ENCODE results near the gene SYNDIG1.

The SYNDIG1 gene

GRCh38 chr20:24473435-24474223 lies 4.2 kb downstream of the SYNDIG1 start:
- no peak for DNase-seq (ENCODE audit: low spot score)

GRCh38 chr20:24477831-24478547 lies 8.6 kb downstream of the SYNDIG1 start:
- no peak for DNase-seq (ENCODE audit: low spot score)

- no peak for DNase-seq (ENCODE audit: low spot score)
These were observed 9.2 kb downstream of the SYNDIG1 start for GRCh38 chr20:24478584-24478983.

- no peak for DNase-seq (ENCODE audit: low spot score)
These were observed 9.7 kb downstream of the SYNDIG1 start for GRCh38 chr20:24479106-24479505.

GRCh38 chr20:24479595-24479994 lies 10.2 kb downstream of the SYNDIG1 start:
- DNase-seq (ENCODE audit: low spot score) = no peak

- DNase-seq (ENCODE audit: low spot score) = no peak
These were observed 11.1 kb downstream of the SYNDIG1 start for GRCh38 chr20:24480509-24480908.

GRCh38 chr20:24481173-24481572 lies 11.7 kb downstream of the SYNDIG1 start:
- no peak for DNase-seq (ENCODE audit: low spot score)

GRCh38 chr20:24483435-24484080 lies 14.1 kb downstream of the SYNDIG1 start:
- no peak for DNase-seq (ENCODE audit: low spot score)

- DNase-seq (ENCODE audit: low spot score) = no peak
These were observed 14.6 kb downstream of the SYNDIG1 start for GRCh38 chr20:24484081-24484450.

GRCh38 chr20:24485981-24486380 lies 16.6 kb downstream of the SYNDIG1 start:
- no peak for DNase-seq (ENCODE audit: low spot score)

GRCh38 chr20:24487240-24487639 lies 17.8 kb downstream of the SYNDIG1 start:
- no peak for DNase-seq (ENCODE audit: low spot score)

GRCh38 chr20:24487648-24488047 lies 18.2 kb downstream of the SYNDIG1 start:
- no peak for DNase-seq (ENCODE audit: low spot score)

- DNase-seq (ENCODE audit: low spot score) = no peak
These were observed 18.8 kb downstream of the SYNDIG1 start for GRCh38 chr20:24488064-24488799.

- no peak for DNase-seq (ENCODE audit: low spot score)
These were observed 19.4 kb downstream of the SYNDIG1 start for GRCh38 chr20:24488800-24489175.

- no peak for DNase-seq (ENCODE audit: low spot score)
These were observed 19.8 kb downstream of the SYNDIG1 start for GRCh38 chr20:24489193-24489592.

- no peak for DNase-seq (ENCODE audit: low spot score)
These were observed 20.3 kb downstream of the SYNDIG1 start for GRCh38 chr20:24489631-24490260.

GRCh38 chr20:24490598-24490997 lies 21.2 kb downstream of the SYNDIG1 start:
- no peak for DNase-seq (ENCODE audit: low spot score)

GRCh38 chr20:24491041-24491756 lies 21.8 kb downstream of the SYNDIG1 start:
- DNase-seq (ENCODE audit: low spot score) = no peak

- no peak for DNase-seq (ENCODE audit: low spot score)
These were observed 22.7 kb downstream of the SYNDIG1 start for GRCh38 chr20:24492031-24492607.

- DNase-seq (ENCODE audit: low spot score) = no peak
These were observed 23.3 kb downstream of the SYNDIG1 start for GRCh38 chr20:24492698-24493097.

GRCh38 chr20:24493181-24493580 lies 23.8 kb downstream of the SYNDIG1 start:
- DNase-seq (ENCODE audit: low spot score) = no peak

Data from RKO (cell line).